IPS DF 19.7 (cell line): ENCODE results near the gene C2CD3.
"Not testable (repeated sequence)": the region's sequence is repeated elsewhere in the genome, so short reads cannot be mapped to it uniquely, and the experiment has no call there.

Source experiments
- DNase-seq: peaks from one replicate; pipeline ENCODE4 v3.0.0-alpha.2; 2013; ENCODE audit warnings: low read depth, low spot score

The C2CD3 gene

DNA sequence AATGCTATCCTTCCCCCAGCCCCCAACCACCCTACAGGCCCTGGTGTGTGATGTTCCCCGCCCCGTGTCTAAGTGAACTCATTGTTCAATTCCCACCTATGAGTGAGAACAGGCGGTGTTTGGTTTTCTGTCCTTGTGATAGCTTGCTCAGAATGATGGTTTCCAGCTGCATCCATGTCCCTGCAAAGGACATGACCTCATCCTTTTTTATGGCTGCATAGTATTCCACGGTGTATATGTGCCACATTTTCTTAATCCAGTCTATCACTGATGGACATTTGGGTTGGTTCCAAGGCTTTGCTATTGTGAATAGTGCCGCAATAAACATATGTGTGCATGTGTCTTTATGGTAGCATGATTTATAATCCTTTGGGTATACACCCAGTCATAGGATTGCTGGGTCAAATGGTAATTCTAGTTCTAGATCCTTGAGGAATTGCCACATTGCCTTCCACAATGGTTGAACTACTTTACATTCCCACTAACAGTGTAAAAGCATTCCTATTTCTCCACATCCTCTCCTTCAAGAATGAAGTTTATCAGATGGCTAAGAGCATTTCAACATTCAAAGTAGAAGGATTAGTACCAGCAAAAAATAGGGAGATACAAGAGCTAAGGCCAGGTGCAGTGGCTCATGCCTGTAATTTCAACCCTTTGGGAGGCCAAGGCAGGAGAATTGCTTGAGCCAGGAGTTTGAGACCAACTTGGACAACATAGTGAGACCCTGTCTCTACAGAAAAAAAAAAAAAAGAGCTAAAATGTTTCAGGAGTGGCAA is 50.4 kb downstream of the C2CD3 start:
- DNase-seq, result not testable (repeated sequence)

GRCh38 chr11:74116719-74117118 is 54.1 kb downstream of the C2CD3 start:
- DNase-seq, result no peak

DNA sequence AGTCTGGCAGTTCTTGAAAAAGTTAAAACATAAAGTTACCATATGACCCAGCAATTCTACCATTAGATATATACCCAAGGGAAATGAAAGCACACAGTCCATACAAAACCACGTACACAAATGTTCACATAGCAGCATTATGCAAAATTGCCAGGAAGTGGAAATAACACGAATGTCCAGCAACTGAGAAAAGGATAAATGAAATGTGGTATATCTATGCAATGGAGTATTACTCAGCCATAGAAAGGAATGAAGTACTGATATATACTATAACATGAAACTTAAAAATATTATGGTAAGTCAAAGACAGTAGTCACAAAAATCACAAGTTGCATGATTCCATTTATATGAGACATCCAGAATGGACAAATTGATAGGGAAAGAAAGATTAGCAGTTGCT is 57.9 kb downstream of the C2CD3 start:
- DNase-seq, result no peak

DNA sequence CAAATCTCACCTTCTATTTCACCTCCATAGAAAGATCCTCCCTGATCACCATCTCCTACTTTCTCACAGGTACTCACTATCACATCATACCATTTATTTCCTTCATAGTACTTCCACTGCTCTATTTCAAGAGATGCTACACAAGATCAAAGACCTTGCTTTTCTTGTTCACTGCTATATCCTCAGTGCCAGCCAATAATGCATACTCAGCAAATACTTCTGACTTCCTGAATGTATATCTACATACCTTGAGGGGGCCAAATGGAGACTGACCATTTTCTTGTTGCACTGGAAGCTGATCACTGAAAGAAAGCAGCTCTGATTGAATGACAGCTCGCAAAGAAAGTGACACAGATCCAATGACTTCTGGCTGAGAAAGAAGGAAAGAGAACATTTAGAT is 64.7 kb downstream of the C2CD3 start:
- no peak for DNase-seq

- no peak for DNase-seq
Observed at GRCh38 chr11:74102321-74102720, 68.5 kb downstream of the C2CD3 start.

DNA sequence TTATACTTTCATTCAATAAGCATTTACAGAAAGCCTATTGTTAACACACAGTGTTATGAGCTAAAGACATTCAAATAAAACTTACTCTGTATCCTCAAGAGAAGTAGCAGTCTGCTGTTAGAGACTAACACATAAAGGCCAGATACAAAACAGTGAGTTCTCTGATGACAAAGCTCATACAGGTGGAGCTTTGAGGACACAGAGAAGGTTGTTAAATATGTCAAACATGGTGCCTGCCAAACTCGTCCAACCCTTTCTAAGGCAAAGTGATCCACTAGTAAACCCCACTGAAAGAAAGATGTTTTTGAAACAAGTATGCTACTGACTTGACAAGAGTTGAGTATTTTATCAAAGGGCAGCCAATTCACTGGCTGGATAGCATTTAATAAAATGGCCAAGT is 70.1 kb downstream of the C2CD3 start:
- no peak for DNase-seq

DNA sequence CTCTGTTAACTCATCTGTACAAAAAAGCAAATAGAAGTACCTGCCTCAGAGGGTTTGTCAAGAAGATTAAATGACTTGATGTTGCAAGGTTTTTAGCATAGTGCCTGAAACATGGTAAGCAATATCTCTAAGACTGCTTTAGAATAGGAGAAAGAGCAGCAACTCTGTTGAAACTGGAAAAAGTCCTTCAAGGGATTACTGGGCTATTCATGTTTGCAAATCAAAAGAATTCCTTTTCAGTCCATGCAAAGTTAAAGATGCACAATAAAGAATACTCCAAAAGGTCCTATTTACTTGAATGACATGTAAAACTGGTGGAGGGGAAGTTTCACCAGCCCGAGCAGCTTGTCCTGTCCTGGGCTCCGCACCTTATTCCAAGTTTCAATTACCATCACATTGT is 70.6 kb downstream of the C2CD3 start:
- DNase-seq, result no peak

GRCh38 chr11:74097686-74098237 is 73.0 kb downstream of the C2CD3 start:
- no peak for DNase-seq

DNA sequence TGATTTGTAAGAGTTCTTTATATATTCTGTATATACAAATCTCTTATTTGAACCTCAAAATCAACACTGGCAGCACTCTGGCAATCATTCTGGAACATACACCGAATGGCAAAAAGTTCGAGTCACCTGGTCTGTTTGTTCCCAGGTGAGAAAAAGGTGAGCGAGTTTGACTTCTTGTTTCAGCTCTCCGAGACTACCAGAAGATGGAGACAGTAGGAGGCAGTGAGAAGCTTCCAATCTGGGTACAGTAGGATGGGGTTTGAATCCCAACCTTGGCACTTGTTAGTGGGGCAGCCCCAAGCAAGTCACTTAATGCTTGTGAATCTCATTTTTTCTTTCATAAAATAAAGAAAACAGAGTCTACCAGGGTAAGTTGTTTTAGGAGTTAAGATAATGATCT is 76.4 kb downstream of the C2CD3 start:
- no peak for DNase-seq

DNA sequence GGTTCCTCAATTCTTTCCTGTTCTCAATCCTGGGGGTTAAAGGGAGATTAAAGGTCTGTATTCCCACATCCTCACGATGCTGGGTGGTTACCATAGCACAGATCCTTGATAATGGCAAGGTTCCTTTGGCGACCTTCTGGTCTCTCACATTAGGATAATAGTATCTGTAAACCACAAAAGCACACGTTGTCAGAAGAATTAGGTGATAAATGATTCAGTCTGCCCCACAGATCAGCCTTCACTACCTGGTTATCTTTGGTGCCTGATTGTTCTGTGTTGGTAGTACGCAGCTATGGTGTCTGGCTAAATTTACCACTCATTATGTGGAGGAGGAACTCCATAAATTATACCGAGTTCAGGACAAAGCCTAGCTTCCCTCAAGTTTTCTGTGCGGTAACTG is 78.4 kb downstream of the C2CD3 start:
- no peak for DNase-seq

- DNase-seq, result no peak
Observed at GRCh38 chr11:74091549-74091948, 79.3 kb downstream of the C2CD3 start.

DNA sequence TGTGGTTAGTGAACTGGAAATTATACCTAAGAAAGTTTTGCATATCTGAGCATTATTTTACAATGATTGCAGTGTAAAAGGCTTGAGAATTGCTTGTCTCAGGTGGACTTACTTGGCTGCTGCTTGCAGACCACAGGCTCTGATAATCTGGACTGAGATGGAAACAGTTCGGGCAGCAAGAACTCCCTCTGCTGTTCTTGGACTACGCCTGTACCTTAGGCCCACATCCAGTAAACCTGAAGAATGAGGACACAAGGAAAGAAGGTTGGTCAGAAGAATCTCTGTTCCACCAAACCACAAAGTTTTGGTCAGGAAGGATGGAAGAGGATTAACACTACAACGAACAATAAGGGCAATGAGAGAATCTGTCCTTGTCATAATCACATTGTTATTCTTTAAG is 80.1 kb downstream of the C2CD3 start:
- DNase-seq, result no peak

- DNase-seq, result no peak
Observed at GRCh38 chr11:74086242-74086884, 84.4 kb downstream of the C2CD3 start.

- DNase-seq, result no peak
Observed at GRCh38 chr11:74085542-74085892, 85.3 kb downstream of the C2CD3 start.

- no peak for DNase-seq
Observed at GRCh38 chr11:74084796-74085541, 85.8 kb downstream of the C2CD3 start.

DNA sequence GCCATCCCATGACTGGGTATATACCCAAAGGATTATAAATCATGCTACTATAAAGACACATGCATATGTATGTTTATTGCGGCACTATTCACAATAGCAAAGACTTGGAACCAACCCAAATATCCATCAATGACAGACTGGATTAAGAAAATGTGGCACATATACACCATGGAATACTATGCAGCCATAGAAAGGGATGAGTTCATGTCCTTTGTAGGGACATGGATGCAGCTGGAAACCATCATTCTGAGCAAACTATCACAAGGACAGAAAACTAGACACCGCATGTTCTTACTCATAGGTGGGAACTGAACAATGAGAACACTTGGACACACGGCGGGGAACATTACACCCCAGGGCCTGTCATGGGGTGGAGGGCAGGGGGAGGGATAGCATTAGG is 86.9 kb downstream of the C2CD3 start:
- DNase-seq, result not testable (repeated sequence)

GRCh38 chr11:74081428-74081827 is 89.4 kb downstream of the C2CD3 start:
- DNase-seq, result no peak

DNA sequence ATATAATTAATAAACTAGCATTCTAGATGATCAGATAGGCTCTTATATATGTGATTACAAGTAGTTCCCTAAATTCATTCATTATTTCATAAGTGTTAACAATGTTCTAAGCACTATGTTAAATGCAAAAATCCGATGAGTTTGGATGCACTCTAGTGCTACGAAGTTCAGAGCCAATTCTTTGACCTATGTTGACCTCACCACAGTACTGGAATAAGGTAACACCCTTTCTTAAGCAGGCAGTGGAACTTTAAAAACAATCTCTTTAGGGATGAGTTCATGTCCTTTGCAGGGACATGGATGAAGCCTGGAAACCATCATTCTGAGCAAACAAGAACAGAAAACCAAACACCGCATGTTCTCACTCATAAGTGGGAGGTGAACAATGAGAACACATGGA is 93.6 kb downstream of the C2CD3 start:
- no peak for DNase-seq

- DNase-seq, result no peak
Observed at GRCh38 chr11:74072721-74073120, 98.1 kb downstream of the C2CD3 start.

- no peak for DNase-seq
Observed at GRCh38 chr11:74072286-74072685, 98.5 kb downstream of the C2CD3 start.

DNA sequence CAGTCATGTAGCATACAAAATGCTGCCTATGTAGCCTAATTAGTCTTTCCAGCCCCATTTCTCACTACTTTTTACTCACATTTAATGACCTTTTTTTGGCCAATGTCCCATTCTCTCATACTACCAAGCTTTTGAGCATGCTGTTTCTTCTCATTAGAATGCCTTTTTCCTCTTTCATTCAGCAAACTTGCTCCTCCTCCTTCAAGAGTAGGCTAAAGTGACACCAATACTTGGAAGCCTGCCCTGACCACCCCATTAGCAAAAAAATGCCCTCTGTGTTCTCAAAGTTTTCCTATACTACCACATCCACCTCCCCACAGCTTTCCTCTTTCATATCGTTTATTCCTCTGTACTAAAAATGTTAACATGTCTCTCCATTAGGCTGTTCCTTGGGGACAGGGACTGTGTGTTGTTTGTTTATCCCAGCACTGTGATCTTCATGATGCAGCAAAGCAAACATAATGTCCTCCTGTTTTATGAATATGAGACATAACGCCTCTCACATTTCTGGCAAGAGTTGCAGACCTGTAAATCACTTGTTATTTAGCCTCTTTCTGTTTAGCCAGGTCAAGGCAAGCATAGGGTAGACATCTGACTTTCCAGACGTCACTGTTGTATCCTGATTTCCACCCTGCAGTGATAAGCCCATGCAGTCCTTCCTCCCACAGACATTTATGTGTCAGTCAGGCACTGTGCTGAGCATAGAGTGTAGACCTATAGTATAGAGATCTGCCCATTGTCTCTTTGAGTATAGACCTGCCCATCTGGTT is 99.9 kb downstream of the C2CD3 start:
- DNase-seq, result no peak
